AG04450 (cell line): ENCODE data around the gene SKIC2. TPM values are rescaled to one million over a fixed set of nuclear protein-coding genes. Genes with fewer than 3 reads are reported as not detected.

ENCODE experiments used
- CTCF ChIA-PET: fragments of 300-600, 350-600 bp; formaldehyde crosslinking; extraction: SDS; loops from one replicate; lab custom pipeline; 2022; ENCODE audit warnings: antibody characterized with exemption, inconsistent platforms; lab: Charles Lee
- POLR2A ChIA-PET: fragments of 350-600 bp; formaldehyde crosslinking; extraction: SDS; loops from one replicate; lab custom pipeline; 2021; ENCODE audit warnings: antibody characterized with exemption, inconsistent platforms; lab: Yijun Ruan, JAX
- DNase-seq: peaks from one replicate; pipeline ENCODE4 v3.0.0-alpha.2; 2011; ENCODE audit warnings: low read depth, low spot score
- H3K27ac ChIP-seq: one replicate; pipeline ENCODE4 v1.5.1; 2012; ENCODE audit warnings: low read depth, low read length, control low read depth
- H3K27me3 ChIP-seq: one replicate; pipeline ENCODE4 v1.6.0; 2012; ENCODE audit warnings: low read length; ENCODE audit not compliant: control insufficient read depth, insufficient read depth
- H3K4me3 ChIP-seq: 2 replicates; pipeline ENCODE4 v1.5.1; 2011; ENCODE audit warnings: mild to moderate bottlenecking, low read depth, low read length, control low read depth
- H3K9me3 ChIP-seq: 2 replicates; pipeline ENCODE4 v1.5.1; 2012; ENCODE audit warnings: low read length; ENCODE audit not compliant: control insufficient read depth, insufficient read depth
- CTCF ChIP-seq: IDR thresholded peaks from 2 replicates; pipeline ENCODE4 v1.5.1; 2011; ENCODE audit warnings: low read depth, low read length, control low read depth, inconsistent platforms
- polyA plus RNA-seq: library from polyadenylated mRNA; depleted of rRNA; stranded (reverse); fragments of >200 nt; gene quantifications from 2 replicates; pipeline ENCODE4 v1.2.3, GENCODE V29; 2011

SKIC2 gene
- polyA plus RNA-seq, 1 experiment = 26.0 TPM

GRCh38 chr6:31915756-31916155 is 43.2 kb upstream of the SKIC2 start:
- no peaks in the 10 kb centered on the region for H3K27me3 ChIP-seq
- CTCF ChIA-PET = no interaction called here
- H3K27ac ChIP-seq = no peak overlapping the region
- DNase-seq = no peak
- H3K4me3 ChIP-seq = no peak overlapping the region
- H3K9me3 ChIP-seq = no peaks in the 10 kb centered on the region
- TF ChIP-seq CTCF = no peak
- POLR2A ChIA-PET = no interaction called here

GRCh38 chr6:31918069-31918720 is 40.8 kb upstream of the SKIC2 start:
- TF ChIP-seq CTCF = no peak
- Histone ChIP-seq H3K27me3 (no peaks in the 10 kb centered on the region), H3K4me3 (no peak overlapping the region), H3K9me3 (no peaks in the 10 kb centered on the region), H3K27ac (no peak overlapping the region)
- ChIA-PET POLR2A (no interaction called here), CTCF (interaction anchor here (0.7 to 1.3 kb wide), 2 partner anchors 17 to 34 kb away, joined by 3 to 6 read pairs; no protein-coding TSS in a partner anchor)
- DNase-seq = no peak

- no peak for DNase-seq
- ChIA-PET POLR2A (no interaction called here), CTCF (interaction anchor here (1.1 kb wide), 1 partner anchor 33 kb away, joined by 5 read pairs; no protein-coding TSS in a partner anchor)
- no peak for TF ChIP-seq CTCF
- H3K27me3 ChIP-seq = no peaks in the 10 kb centered on the region
- no peaks in the 10 kb centered on the region for H3K9me3 ChIP-seq
- no peak overlapping the region for H3K27ac ChIP-seq
- H3K4me3 ChIP-seq = no peak overlapping the region
These were observed 39.2 kb upstream of the SKIC2 start for GRCh38 chr6:31919624-31920303.

GRCh38 chr6:31920811-31921210 is 38.2 kb upstream of the SKIC2 start:
- H3K9me3 ChIP-seq = no peaks in the 10 kb centered on the region; the same call in 1 of the 2 replicates
- no peak overlapping the region for H3K4me3 ChIP-seq
- POLR2A ChIA-PET = no interaction called here
- H3K27ac ChIP-seq = no peak overlapping the region
- DNase-seq = no peak
- H3K27me3 ChIP-seq = no peaks in the 10 kb centered on the region
- CTCF ChIA-PET = interaction anchor here (1.0 kb wide), 1 partner anchor 32 kb away, joined by 5 read pairs; no protein-coding TSS in a partner anchor
- no peak for TF ChIP-seq CTCF

- peaks cover 3% of the 10 kb centered on the region for H3K27me3 ChIP-seq
- H3K27ac ChIP-seq = no peak overlapping the region
- ChIA-PET POLR2A (no interaction called here), CTCF (interaction anchor here (0.7 kb wide), 1 partner anchor 29 kb away, joined by 3 read pairs; no protein-coding TSS in a partner anchor)
- no peak for DNase-seq
- H3K4me3 ChIP-seq = no peak overlapping the region
- H3K9me3 ChIP-seq = no peaks in the 10 kb centered on the region; the same call in 1 of the 2 replicates
- TF ChIP-seq CTCF = no peak; the same call in 1 of the 2 replicates
These were observed 36.0 kb upstream of the SKIC2 start for GRCh38 chr6:31922942-31923341.
